GM12891 (cell line): Measurements from ENCODE around the gene MPV17L.

Source experiments
- POLR2A ChIP-seq: IDR thresholded peaks from 2 replicates; pipeline ENCODE4 v1.6.1; 2011; ENCODE audit warnings: low read depth, low read length, control low read depth
- POLR2AphosphoS5 ChIP-seq: IDR thresholded peaks from 2 replicates; pipeline ENCODE4 v1.6.1; 2011; ENCODE audit warnings: low read depth, low read length, control low read depth
- POU2F2 ChIP-seq: IDR thresholded peaks from 2 replicates; pipeline ENCODE4 v1.6.1; 2011; ENCODE audit warnings: low read depth, mild to moderate bottlenecking, control low read depth, low read length, moderate library complexity
- TAF1 ChIP-seq: IDR thresholded peaks from 2 replicates; pipeline ENCODE4 v1.6.1; 2011; ENCODE audit warnings: low read depth, low read length, control low read depth

DNA sequence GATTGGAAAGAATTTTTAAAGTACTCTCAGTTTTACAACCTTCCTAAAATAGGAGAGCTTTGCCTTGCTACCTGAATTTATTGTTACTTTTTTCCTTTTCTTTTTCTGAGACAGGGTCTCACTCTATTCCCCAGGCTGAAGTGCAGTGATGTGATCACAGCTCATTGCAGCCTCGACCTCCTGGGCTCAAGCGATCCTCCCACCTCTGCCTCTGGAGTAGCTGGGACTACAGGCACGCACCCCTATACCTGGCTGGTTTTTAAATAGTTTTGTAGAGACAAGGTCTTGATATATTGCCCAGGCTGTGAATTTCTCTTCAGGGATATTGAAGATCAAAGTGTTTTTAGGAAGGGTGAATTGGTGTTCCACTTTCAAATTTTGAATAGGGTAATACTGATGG is 3.8 kb downstream of the MPV17L start:
- TF ChIP-seq POLR2AphosphoS5 (no peak), POLR2A (no peak), TAF1 (no peak), POU2F2 (no peak)
